HepG2 (cell line): ENCODE data around the gene CDC42BPG. TPM values are rescaled to one million over a fixed set of nuclear protein-coding genes. Genes with fewer than 3 reads are reported as not detected.
A peak's percentile ranks its signal among the peaks of the same experiment; 100 is the strongest.

Experiments used
- BORCS8-MEF2B ChIP-seq: sonication (generic); formaldehyde crosslinking; IDR thresholded peaks from 2 replicates; pipeline ENCODE4 v1.8.0; 2022; ENCODE audit warnings: mild to moderate bottlenecking, missing genetic modification reagents
- CAMTA2 ChIP-seq: sonication (generic); formaldehyde crosslinking; IDR thresholded peaks from 2 replicates; pipeline ENCODE4 v1.4.0; 2020; ENCODE audit warnings: mild to moderate bottlenecking, missing genetic modification reagents, borderline replicate concordance
- DR1 ChIP-seq: sonication (generic); formaldehyde crosslinking; IDR thresholded peaks from 2 replicates; pipeline ENCODE4 v1.8.0; 2021; ENCODE audit warnings: mild to moderate bottlenecking, missing genetic modification reagents, inconsistent platforms
- FOXK1 ChIP-seq: sonication (generic); formaldehyde crosslinking; IDR thresholded peaks from 2 replicates; pipeline ENCODE4 v1.4.0; 2020; ENCODE audit warnings: low read depth, missing genetic modification reagents, borderline replicate concordance
- FOXO1 ChIP-seq: sonication (generic); formaldehyde crosslinking; IDR thresholded peaks from 2 replicates; pipeline ENCODE4 v1.4.0; 2020; ENCODE audit warnings: missing genetic modification reagents
- IKZF1 ChIP-seq: fragments of 450-650 bp; IDR thresholded peaks from 2 replicates; pipeline ENCODE4 v1.7.1; 2016
- JUNB ChIP-seq: sonication (generic); formaldehyde crosslinking; IDR thresholded peaks from 2 replicates; pipeline ENCODE4 v1.8.0; 2022; ENCODE audit warnings: missing genetic modification reagents, mild to moderate bottlenecking, borderline replicate concordance
- KDM4B ChIP-seq: sonication (generic); formaldehyde crosslinking; IDR thresholded peaks from 2 replicates; pipeline ENCODE4 v1.4.0; 2020; ENCODE audit warnings: missing genetic modification reagents
- NCOA5 ChIP-seq: sonication (generic); formaldehyde crosslinking; IDR thresholded peaks from 2 replicates; pipeline ENCODE4 v1.4.0; 2020; ENCODE audit warnings: missing genetic modification reagents
- PAWR ChIP-seq: sonication (generic); formaldehyde crosslinking; IDR thresholded peaks from 2 replicates; pipeline ENCODE4 v1.4.0; 2020; ENCODE audit warnings: missing genetic modification reagents, mild to moderate bottlenecking, borderline replicate concordance
- RBM22 ChIP-seq: fragments of 200-400 bp; formaldehyde crosslinking; optimal IDR thresholded peaks from 2 replicates; pipeline ENCODE3; 2017; ENCODE audit warnings: mild to moderate bottlenecking, low read length, moderate library complexity
- SALL2 ChIP-seq: sonication (generic); formaldehyde crosslinking; IDR thresholded peaks from 2 replicates; pipeline ENCODE4 v1.8.1; 2023; ENCODE audit warnings: mild to moderate bottlenecking, missing genetic modification reagents, inconsistent platforms
- SKI ChIP-seq: fragments of 450-650 bp; IDR thresholded peaks from one replicate; pipeline ENCODE4 v1.6.1; 2018; ENCODE audit warnings: mild to moderate bottlenecking; ENCODE audit not compliant: partially characterized antibody
- SRF ChIP-seq: IDR thresholded peaks from 2 replicates; pipeline ENCODE4 v1.6.1; 2011; ENCODE audit warnings: mild to moderate bottlenecking, low read depth, low read length, moderate library complexity
- SUZ12 ChIP-seq: fragments of 150-350 bp; IDR thresholded peaks from 2 replicates; pipeline ENCODE4 v1.6.1; 2014; ENCODE audit warnings: low read depth, low read length
- TOE1 ChIP-seq: sonication (generic); formaldehyde crosslinking; IDR thresholded peaks from 2 replicates; pipeline ENCODE4 v1.4.0; 2020; ENCODE audit warnings: mild to moderate bottlenecking, missing genetic modification reagents
- ZFP36L1 ChIP-seq: sonication (generic); formaldehyde crosslinking; IDR thresholded peaks from 2 replicates; pipeline ENCODE4 v1.8.0; 2022; ENCODE audit warnings: mild to moderate bottlenecking, missing genetic modification reagents, moderate library complexity
- ZFX ChIP-seq: sonication (generic); formaldehyde crosslinking; IDR thresholded peaks from 2 replicates; pipeline ENCODE4 v1.4.0; 2020; ENCODE audit warnings: mild to moderate bottlenecking, low read depth, missing genetic modification reagents, moderate library complexity
- ZNF496 ChIP-seq: sonication (generic); formaldehyde crosslinking; IDR thresholded peaks from 2 replicates; pipeline ENCODE4 v1.8.1; 2023; ENCODE audit warnings: mild to moderate bottlenecking, moderate library complexity, missing genetic modification reagents; ENCODE audit not compliant: insufficient replicate concordance
- polyA plus RNA-seq, 8 experiments: library from polyadenylated mRNA; depleted of rRNA in 3 of 8; stranded (reverse) in 7 of 8; unstranded in 1 of 8; fragments of >200 nt; fragmentation: Illumina TruSeq in 4 of 8; extraction: Trizol in 4 of 8; gene quantifications; 2 replicates each; pipeline versions ENCODE4 v1.2.1 to v1.2.3, GENCODE V29; 2011 to 2016; ENCODE audit warnings: low read depth in 4 of 8, missing spikeins in 1 of 8, mixed read lengths in 1 of 8; ENCODE audit not compliant: insufficient read depth in 1 of 8
- total RNA-seq, 5 experiments: library from RNA; depleted of rRNA; stranded (reverse); fragments of >200 nt; fragmentation: Illumina TruSeq; extraction: Trizol; gene quantifications; 2 replicates each; pipeline ENCODE4 v1.2.3, GENCODE V29; 2016; ENCODE audit warnings: low read depth in 1 of 5
- TF ChIP-seq, protein P1 (sequence below): sonication (generic); formaldehyde crosslinking; IDR thresholded peaks from 2 replicates; pipeline ENCODE4 v1.4.0; 2020; ENCODE audit warnings: missing genetic modification reagents, borderline replicate concordance
- TF ChIP-seq, protein P2 (sequence below): IDR thresholded peaks from 2 replicates; pipeline ENCODE4 v1.6.1; 2016
- TF ChIP-seq, protein P3 (sequence below): sonication (generic); formaldehyde crosslinking; IDR thresholded peaks from 2 replicates; pipeline ENCODE4 v1.4.0; 2020; ENCODE audit warnings: missing genetic modification reagents

CDC42BPG gene
- total and polyA plus RNA-seq, 2 of the 13 experiments (the other 11 are each of a cell fraction or from before 2014, with no cell fraction given): 0.55 to 1.4 TPM

DNA sequence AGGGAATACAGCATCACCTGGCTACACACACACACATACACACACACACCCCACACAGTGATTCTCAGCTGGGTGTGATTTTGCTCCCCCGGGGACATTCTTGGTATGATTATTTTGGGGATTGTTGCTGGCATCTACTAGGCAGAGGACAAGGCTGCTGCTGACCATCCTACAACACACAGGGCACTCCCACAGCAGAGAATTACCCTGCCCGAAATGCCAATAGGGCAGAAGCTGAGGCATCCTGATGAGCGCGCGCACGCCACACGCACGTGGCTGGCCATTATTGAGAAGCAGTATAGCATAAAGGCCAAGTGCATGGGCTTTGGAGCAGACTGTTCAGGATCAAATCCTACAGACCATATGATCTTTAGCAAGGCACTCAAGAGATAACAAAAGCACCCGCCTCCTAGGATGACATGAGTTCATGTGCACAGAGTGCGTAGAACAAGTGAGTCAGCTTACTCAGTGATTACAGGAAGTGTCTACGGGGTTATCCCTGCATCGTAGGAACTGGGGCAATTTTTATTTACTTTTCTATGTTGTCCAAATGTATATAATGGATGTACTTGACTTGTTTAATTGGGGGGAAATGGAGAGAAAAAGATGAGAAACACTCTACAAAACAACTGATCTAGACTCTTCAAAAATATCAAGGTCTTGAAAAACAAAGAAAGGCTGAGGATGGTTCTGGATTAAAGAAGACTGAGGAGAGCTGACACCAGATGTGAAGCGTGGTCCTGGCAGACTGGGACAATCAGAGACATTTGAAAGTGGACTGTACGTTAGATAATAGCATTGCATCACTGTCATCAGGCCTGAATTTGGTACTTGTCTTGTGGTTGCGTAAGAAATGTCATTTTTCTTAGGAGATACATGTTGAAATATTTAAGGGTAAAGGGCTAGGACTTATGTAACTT is 41.2 kb upstream of the CDC42BPG start (continued):
- TF ChIP-seq NCOA5 (CRISPR knock-in tag) (no peak), TOE1 (no peak), ZFP36L1 (no peak), SKI (peak; percentile 88), FOXK1 (CRISPR knock-in tag) (peak; percentile 32; the same call in 1 of the 2 replicates), ZFX (CRISPR knock-in tag) (0 out of 2 replicates have a peak, but pooled peaks have one; percentile 39), DR1 (no peak), RBM22 (no peak), FOXO1 (CRISPR knock-in tag) (no peak), KDM4B (no peak; the same call in 1 of the 2 replicates), JUNB (CRISPR knock-in tag) (0 out of 2 replicates have a peak, but pooled peaks have one; percentile 12), ZNF496 (no peak), SALL2 (no peak), CAMTA2 (no peak), IKZF1 (no peak), BORCS8-MEF2B (CRISPR knock-in tag) (no peak), PAWR (CRISPR knock-in tag) (no peak), SRF (no peak), SUZ12 (no peak)
- TF ChIP-seq, protein P1, sequence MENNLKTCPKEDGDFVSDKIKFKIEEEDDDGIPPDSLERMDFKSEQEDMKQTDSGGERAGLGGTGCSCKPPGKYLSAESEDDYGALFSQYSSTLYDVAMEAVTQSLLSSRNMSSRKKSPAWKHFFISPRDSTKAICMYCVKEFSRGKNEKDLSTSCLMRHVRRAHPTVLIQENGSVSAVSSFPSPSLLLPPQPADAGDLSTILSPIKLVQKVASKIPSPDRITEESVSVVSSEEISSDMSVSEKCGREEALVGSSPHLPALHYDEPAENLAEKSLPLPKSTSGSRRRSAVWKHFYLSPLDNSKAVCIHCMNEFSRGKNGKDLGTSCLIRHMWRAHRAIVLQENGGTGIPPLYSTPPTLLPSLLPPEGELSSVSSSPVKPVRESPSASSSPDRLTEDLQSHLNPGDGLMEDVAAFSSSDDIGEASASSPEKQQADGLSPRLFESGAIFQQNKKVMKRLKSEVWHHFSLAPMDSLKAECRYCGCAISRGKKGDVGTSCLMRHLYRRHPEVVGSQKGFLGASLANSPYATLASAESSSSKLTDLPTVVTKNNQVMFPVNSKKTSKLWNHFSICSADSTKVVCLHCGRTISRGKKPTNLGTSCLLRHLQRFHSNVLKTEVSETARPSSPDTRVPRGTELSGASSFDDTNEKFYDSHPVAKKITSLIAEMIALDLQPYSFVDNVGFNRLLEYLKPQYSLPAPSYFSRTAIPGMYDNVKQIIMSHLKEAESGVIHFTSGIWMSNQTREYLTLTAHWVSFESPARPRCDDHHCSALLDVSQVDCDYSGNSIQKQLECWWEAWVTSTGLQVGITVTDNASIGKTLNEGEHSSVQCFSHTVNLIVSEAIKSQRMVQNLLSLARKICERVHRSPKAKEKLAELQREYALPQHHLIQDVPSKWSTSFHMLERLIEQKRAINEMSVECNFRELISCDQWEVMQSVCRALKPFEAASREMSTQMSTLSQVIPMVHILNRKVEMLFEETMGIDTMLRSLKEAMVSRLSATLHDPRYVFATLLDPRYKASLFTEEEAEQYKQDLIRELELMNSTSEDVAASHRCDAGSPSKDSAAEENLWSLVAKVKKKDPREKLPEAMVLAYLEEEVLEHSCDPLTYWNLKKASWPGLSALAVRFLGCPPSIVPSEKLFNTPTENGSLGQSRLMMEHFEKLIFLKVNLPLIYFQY (CRISPR knock-in tag): no peak
- TF ChIP-seq, protein P2, sequence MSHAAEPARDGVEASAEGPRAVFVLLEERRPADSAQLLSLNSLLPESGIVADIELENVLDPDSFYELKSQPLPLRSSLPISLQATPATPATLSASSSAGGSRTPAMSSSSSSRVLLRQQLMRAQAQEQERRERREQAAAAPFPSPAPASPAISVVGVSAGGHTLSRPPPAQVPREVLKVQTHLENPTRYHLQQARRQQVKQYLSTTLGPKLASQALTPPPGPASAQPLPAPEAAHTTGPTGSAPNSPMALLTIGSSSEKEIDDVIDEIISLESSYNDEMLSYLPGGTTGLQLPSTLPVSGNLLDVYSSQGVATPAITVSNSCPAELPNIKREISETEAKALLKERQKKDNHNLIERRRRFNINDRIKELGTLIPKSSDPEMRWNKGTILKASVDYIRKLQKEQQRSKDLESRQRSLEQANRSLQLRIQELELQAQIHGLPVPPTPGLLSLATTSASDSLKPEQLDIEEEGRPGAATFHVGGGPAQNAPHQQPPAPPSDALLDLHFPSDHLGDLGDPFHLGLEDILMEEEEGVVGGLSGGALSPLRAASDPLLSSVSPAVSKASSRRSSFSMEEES (CRISPR knock-in tag): peak; percentile 28; the same call in 1 of the 2 replicates
- TF ChIP-seq, protein P3, sequence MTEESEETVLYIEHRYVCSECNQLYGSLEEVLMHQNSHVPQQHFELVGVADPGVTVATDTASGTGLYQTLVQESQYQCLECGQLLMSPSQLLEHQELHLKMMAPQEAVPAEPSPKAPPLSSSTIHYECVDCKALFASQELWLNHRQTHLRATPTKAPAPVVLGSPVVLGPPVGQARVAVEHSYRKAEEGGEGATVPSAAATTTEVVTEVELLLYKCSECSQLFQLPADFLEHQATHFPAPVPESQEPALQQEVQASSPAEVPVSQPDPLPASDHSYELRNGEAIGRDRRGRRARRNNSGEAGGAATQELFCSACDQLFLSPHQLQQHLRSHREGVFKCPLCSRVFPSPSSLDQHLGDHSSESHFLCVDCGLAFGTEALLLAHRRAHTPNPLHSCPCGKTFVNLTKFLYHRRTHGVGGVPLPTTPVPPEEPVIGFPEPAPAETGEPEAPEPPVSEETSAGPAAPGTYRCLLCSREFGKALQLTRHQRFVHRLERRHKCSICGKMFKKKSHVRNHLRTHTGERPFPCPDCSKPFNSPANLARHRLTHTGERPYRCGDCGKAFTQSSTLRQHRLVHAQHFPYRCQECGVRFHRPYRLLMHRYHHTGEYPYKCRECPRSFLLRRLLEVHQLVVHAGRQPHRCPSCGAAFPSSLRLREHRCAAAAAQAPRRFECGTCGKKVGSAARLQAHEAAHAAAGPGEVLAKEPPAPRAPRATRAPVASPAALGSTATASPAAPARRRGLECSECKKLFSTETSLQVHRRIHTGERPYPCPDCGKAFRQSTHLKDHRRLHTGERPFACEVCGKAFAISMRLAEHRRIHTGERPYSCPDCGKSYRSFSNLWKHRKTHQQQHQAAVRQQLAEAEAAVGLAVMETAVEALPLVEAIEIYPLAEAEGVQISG (CRISPR knock-in tag): no peak
